Esophagus muscularis mucosa (tissue), 4 donors: Measurements from ENCODE around the gene TRIM41. TPM values are rescaled to one million over a fixed set of nuclear protein-coding genes. Genes with fewer than 3 reads are reported as not detected.

Source experiments
- DNase-seq: peaks from one replicate; pipeline ENCODE4 v3.0.0-alpha.2; 2017; ENCODE audit errors: extremely low spot score
- H3K27ac ChIP-seq, 4 donors: fragments of 200-600 bp; sonication (generic); replicated peaks in 1 of 4; 1 replicate in 3 of 4; 2 replicates in 1 of 4; pipeline ENCODE4 v1.5.1; 2016 to 2019; ENCODE audit warnings: mild to moderate bottlenecking in 1 of 4
- H3K27me3 ChIP-seq, 4 donors: fragments of 200-600 bp; sonication (generic); one replicate each; pipeline versions ENCODE4 v1.5.1 to v1.6.0; 2016 to 2019
- H3K36me3 ChIP-seq, 4 donors: fragments of 200-600 bp; sonication (generic); one replicate each; pipeline ENCODE4 v1.5.1; 2016 to 2019
- H3K4me1 ChIP-seq, 4 donors: fragments of 200-600 bp; sonication (generic); one replicate each; pipeline ENCODE4 v1.5.1; 2016 to 2019
- H3K4me3 ChIP-seq, 4 donors: fragments of 200-600 bp; sonication (generic); 1 replicate in 2 of 4; 2 replicates in 2 of 4; pipeline ENCODE4 v1.5.1; 2016 to 2019; ENCODE audit warnings: mild to moderate bottlenecking in 4 of 4, moderate library complexity in 1 of 4
- H3K9me3 ChIP-seq, 4 donors: fragments of 200-600 bp; sonication (generic); 1 replicate in 3 of 4; 2 replicates in 1 of 4; pipeline ENCODE4 v1.5.1; 2016 to 2019
- EP300 ChIP-seq: sonication (generic); formaldehyde crosslinking; IDR thresholded peaks from one replicate; pipeline ENCODE4 v1.6.1; 2017; ENCODE audit warnings: antibody characterized with exemption
- POLR2A ChIP-seq: fragments of 450-650 bp; IDR thresholded peaks from one replicate; pipeline ENCODE4 v1.6.1; 2017; ENCODE audit warnings: antibody characterized with exemption, moderate library complexity, mild to moderate bottlenecking, low read depth
- POLR2AphosphoS5 ChIP-seq, 2 donors: sonication (generic); formaldehyde crosslinking; IDR thresholded peaks; one replicate each; pipeline ENCODE4 v1.6.1; 2017; ENCODE audit warnings: antibody characterized with exemption in 2 of 2
- WGBS: methylation state at CpG from one replicate; pipeline ENCODE4 v1.1.5; 2018; 5-methylcytosine and 5-hydroxymethylcytosine counted together
- intact Hi-C: fragments of 100-400 bp; cut with DNase I; formaldehyde crosslinking; loops from one replicate; pipeline ENCODE4 v1.15.1; 2023
- total RNA-seq, 4 donors: library from RNA; depleted of rRNA; stranded (reverse); fragments of >200 nt; gene quantifications; one replicate each; pipeline versions ENCODE4 v1.1.0 to v1.2.1, GENCODE V29; 2016
- TF ChIP-seq, protein P1 (sequence below), 3 experiments: fragments of 200-600 bp in 2 of 3; fragments of 450-650 bp in 1 of 3; sonication (generic) in 2 of 3; IDR thresholded peaks; one replicate each; pipeline ENCODE4 v1.5.1; 2017 to 2019; ENCODE audit warnings: antibody characterized with exemption in 3 of 3, mild to moderate bottlenecking in 2 of 3, moderate library complexity in 1 of 3

TRIM41 gene
- total RNA-seq, 4 donors from 2014 or later, result 9.8 to 22.4 (median 18.2) TPM

DNA sequence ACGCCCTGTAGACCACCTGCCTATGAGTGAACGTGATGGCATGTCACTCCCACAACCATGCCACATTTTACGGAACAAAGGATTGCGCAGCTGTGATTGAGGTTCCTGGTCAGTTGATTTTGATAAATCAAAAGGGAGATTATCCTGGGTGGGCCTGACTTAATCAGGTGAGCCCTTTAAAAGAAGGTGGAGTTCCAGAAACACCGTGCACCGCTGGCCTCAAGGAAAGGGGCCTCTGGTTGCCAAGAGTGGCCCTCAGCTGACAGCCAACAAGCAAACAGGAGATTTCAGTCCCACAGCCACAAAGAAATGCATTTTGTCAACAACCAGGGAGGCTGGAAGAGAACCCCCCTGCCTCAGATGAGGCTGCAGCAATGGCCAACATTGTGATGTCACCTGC is 37.1 kb upstream of the TRIM41 start:
- H3K27ac ChIP-seq, result no peak overlapping the region
- intact Hi-C loops, result no loop called here
- peaks cover 8 to 60% (median 40%) of the 10 kb centered on the region in 4 donors for H3K4me1 ChIP-seq
- 88% methylated on average over 6 of the region's 6 CpGs for WGBS
- no peak for TF ChIP-seq POLR2A
- TF ChIP-seq, protein P1, sequence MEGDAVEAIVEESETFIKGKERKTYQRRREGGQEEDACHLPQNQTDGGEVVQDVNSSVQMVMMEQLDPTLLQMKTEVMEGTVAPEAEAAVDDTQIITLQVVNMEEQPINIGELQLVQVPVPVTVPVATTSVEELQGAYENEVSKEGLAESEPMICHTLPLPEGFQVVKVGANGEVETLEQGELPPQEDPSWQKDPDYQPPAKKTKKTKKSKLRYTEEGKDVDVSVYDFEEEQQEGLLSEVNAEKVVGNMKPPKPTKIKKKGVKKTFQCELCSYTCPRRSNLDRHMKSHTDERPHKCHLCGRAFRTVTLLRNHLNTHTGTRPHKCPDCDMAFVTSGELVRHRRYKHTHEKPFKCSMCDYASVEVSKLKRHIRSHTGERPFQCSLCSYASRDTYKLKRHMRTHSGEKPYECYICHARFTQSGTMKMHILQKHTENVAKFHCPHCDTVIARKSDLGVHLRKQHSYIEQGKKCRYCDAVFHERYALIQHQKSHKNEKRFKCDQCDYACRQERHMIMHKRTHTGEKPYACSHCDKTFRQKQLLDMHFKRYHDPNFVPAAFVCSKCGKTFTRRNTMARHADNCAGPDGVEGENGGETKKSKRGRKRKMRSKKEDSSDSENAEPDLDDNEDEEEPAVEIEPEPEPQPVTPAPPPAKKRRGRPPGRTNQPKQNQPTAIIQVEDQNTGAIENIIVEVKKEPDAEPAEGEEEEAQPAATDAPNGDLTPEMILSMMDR (IDR thresholded peaks at IDR 0.05), result no peak
- TF ChIP-seq POLR2AphosphoS5 (IDR thresholded peaks at IDR 0.05), result no peak
- H3K36me3 ChIP-seq, result no peaks in the 10 kb centered on the region
- H3K4me3 ChIP-seq, result no peak overlapping the region
- no peaks in the 10 kb centered on the region for H3K9me3 ChIP-seq
- no peaks in the 10 kb centered on the region for H3K27me3 ChIP-seq
- DNase-seq, result no peak

DNA sequence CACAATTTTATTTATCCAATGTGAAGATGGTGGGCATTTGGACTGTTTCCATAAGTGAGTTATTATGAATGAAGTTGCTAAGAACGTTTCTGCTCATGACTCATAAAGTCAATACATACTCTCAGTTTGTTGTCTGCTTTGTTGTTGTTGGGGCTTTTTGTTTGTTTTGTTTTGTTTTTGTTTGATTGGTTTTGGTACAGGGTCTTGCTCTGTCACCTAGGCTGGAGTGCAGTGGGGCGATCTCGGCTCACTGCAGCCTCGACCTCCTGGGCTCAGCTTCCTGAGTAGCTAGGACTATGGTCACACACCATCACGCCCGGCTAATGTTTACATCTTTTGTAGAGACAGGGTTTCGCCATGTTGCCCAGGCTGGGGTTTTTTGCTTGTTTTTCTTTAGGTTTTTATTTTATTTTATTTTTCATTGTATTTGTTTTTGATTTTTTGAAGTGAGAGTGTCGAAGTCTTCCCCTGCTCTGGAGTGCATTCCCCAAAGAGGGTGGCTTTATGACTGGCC is 36.0 kb upstream of the TRIM41 start:
- H3K27ac ChIP-seq, result peak overlapping the region; percentile 87 to 95 (median 92)
- intact Hi-C loops, result no loop called here
- H3K27me3 ChIP-seq, result no peaks in the 10 kb centered on the region
- DNase-seq, result no peak
- no peak for TF ChIP-seq POLR2A
- TF ChIP-seq POLR2AphosphoS5 (IDR thresholded peaks at IDR 0.05), result no peak
- no peak for TF ChIP-seq EP300
- TF ChIP-seq, protein P1 (IDR thresholded peaks at IDR 0.05), result no peak
- H3K9me3 ChIP-seq, result no peaks in the 10 kb centered on the region
- H3K4me1 ChIP-seq, result peaks cover 8 to 62% (median 44%) of the 10 kb centered on the region in 4 donors
- peak overlapping the region in 1 of 4 donors; percentile 84 for H3K4me3 ChIP-seq
- WGBS, result 60% methylated on average over 8 of the region's 8 CpGs
- no peaks in the 10 kb centered on the region for H3K36me3 ChIP-seq

DNA sequence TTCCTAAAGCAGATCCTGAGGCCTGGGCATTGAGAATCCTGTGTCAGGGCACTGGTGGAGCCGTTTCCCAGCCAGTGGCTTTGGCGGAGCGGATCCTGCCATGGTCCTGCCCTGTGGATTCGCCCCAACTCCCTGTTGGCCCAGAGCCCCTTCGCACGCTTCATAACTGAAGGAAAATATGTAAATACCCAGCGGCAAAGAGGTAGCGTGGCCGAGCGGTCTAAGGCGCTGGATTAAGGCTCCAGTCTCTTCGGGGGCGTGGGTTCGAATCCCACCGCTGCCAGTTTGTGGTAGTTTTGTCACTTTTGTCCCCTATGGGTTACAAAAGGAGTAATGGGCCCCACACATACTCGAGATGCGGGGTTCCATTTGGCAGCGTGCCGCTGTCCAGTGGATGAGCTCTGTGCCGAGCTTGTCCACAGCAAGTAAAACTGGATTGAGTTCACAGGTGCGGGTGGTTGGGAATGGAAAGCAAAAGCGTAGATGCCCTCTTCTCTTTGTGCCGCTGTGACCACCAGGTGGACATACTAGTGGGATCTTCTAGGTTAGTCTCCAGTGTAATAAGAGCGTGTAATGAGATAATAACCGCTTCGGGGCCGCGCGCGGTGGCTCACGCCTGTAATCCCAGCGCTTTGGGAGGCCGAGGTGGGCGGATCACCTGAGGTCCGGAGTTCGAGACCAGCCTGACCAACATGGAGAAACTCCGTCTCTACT is 35.4 kb upstream of the TRIM41 start:
- Histone ChIP-seq H3K27ac (peak overlapping the region; percentile 87 to 95 (median 92)), H3K9me3 (no peaks in the 10 kb centered on the region), H3K4me1 (peaks cover 12 to 62% (median 50%) of the 10 kb centered on the region in 4 donors), H3K27me3 (no peaks in the 10 kb centered on the region), H3K36me3 (no peaks in the 10 kb centered on the region), H3K4me3 (peak overlapping the region; percentile 76 to 84 (median 78))
- WGBS, result 14% methylated on average over 12 of the region's 37 CpGs
- intact Hi-C loops, result no loop called here
- no peak for DNase-seq
- TF ChIP-seq, protein P1 (IDR thresholded peaks at IDR 0.05), result peak in 1 of 3 experiments; percentile 7
- TF ChIP-seq POLR2A (no peak), POLR2AphosphoS5 (IDR thresholded peaks at IDR 0.05) (peak; percentile 43 to 60)

DNA sequence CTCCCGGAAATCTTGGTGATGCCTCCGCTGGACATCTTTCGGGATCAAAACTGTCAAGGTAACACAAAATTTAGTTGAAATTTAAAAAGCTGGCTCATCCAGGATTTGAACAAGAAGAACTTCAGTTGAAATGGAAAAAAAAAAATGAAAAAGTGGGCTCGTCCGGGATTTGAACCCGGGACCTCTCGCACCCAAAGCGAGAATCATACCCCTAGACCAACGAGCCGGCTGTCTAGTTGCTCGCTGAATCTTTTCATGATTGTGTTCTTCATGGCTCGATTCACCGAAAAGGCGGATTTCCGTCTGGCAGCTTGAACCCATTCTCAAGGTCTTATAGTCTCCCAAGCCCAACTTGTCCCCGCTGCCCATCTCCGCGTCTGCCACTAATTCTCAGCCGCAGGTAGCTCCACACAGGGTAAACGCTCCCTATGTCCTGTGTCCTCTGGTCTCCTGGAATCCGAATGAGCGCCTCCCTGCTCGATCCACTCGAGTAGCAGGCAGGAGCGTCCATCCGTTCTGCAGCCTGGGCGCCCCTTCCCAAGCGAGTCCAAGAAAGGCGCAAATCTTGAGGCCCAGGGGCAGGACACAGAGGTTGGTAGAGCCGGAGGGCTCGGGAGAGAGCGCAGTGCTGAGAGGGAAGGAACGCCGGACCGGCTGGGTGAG is 34.2 kb upstream of the TRIM41 start:
- TF ChIP-seq POLR2AphosphoS5 (IDR thresholded peaks at IDR 0.05) (peak; percentile 21 to 67), POLR2A (no peak)
- TF ChIP-seq, protein P1 (IDR thresholded peaks at IDR 0.05), result peak in 1 of 3 experiments; percentile 3
- H3K36me3 ChIP-seq, result no peaks in the 10 kb centered on the region
- peak overlapping the region; percentile 87 to 95 (median 92) for H3K27ac ChIP-seq
- H3K9me3 ChIP-seq, result no peaks in the 10 kb centered on the region
- H3K4me3 ChIP-seq, result peak overlapping the region; percentile 76 to 84 (median 78)
- no peak for DNase-seq
- no peaks in the 10 kb centered on the region for H3K27me3 ChIP-seq
- H3K4me1 ChIP-seq, result peaks cover 16 to 61% (median 51%) of the 10 kb centered on the region in 4 donors
- 1% methylated on average over 34 of the region's 35 CpGs for WGBS
- intact Hi-C loops, result loop anchor here (1.0 kb wide), 1 partner anchor 33 kb away; no protein-coding TSS in a partner anchor
